Activated CD4-positive, alpha-beta T cell treated with anti-CD3 and anti-CD28 coated beads, Interleukin-2, amount 10 ng/mL, durations not matched to agents 24 days and 14 days (primary cell): ENCODE results near the gene SPINT2. TPM values are rescaled to one million over a fixed set of nuclear protein-coding genes. Genes with fewer than 3 reads are reported as not detected.

Experiments
- DNase-seq: peaks from one replicate; pipeline ENCODE4 v3.0.0; 2022
- H3K27ac Mint-ChIP-seq: one replicate; pipeline ENCODE4 v1.8.0; 2022; ENCODE audit warnings: mild to moderate bottlenecking, mixed read lengths
- H3K27me3 Mint-ChIP-seq: one replicate; pipeline ENCODE4 v1.8.0; 2022; ENCODE audit warnings: mixed read lengths
- H3K36me3 Mint-ChIP-seq: one replicate; pipeline ENCODE4 v1.8.0; 2022; ENCODE audit warnings: low read depth, mild to moderate bottlenecking, mixed read lengths
- H3K4me1 Mint-ChIP-seq: one replicate; pipeline ENCODE4 v1.8.0; 2021; ENCODE audit warnings: mixed read lengths
- H3K4me3 Mint-ChIP-seq: one replicate; pipeline ENCODE4 v1.8.0; 2022; ENCODE audit warnings: mild to moderate bottlenecking, moderate library complexity, mixed read lengths
- H3K9me3 Mint-ChIP-seq: one replicate; pipeline ENCODE4 v1.8.0; 2021; ENCODE audit warnings: mixed read lengths
- intact Hi-C: fragments of 100-400 bp; cut with micrococcal nuclease; formaldehyde crosslinking; loops from one replicate; pipeline ENCODE4 v1.15.1; 2023
- total RNA-seq: library from RNA; stranded (reverse); gene quantifications from 2 replicates; pipeline ENCODE4 v1.2.3, GENCODE V29; 2022

The SPINT2 gene
- total RNA-seq, 1 donor from 2014 or later, result 70.7 TPM

- Mint-ChIP-seq H3K4me3 (no peak overlapping the region), H3K27ac (no peak overlapping the region), H3K27me3 (no peaks in the 10 kb centered on the region), H3K4me1 (peaks cover 15% of the 10 kb centered on the region), H3K36me3 (peaks cover 2% of the 10 kb centered on the region), H3K9me3 (no peaks in the 10 kb centered on the region)
- DNase-seq, result no peak
- intact Hi-C loops, result no loop called here
These were observed 76.6 kb downstream of the SPINT2 start for GRCh38 chr19:38340927-38341326.

Other genes with a start within 250 kb of the SPINT2 start
- 1.8 and 2.0 TPM in 2 replicates for gene DPF1, start 40.4 kb upstream of the SPINT2 start, total RNA-seq
- gene PPP1R14A, start 8.2 kb upstream of the SPINT2 start, total RNA-seq, result 60.3 and 61.1 TPM in 2 replicates
- gene C19orf33, start 39.7 kb downstream of the SPINT2 start, total RNA-seq, result 0.52 TPM in 1 of 2 replicates, not detected in the other
- gene YIF1B, start 51.4 kb downstream of the SPINT2 start, total RNA-seq, result 83.4 and 84.7 TPM in 2 replicates
- 18.7 and 20.1 TPM in 2 replicates for gene KCNK6, start 55.3 kb downstream of the SPINT2 start, total RNA-seq
- gene CATSPERG, start 71.3 kb downstream of the SPINT2 start, total RNA-seq, result 3.4 and 3.7 TPM in 2 replicates
- gene PSMD8, start 110.0 kb downstream of the SPINT2 start, total RNA-seq, result 314 and 315 TPM in 2 replicates
- 0.47 and 1.0 TPM in 2 replicates for gene GGN, start 123.5 kb downstream of the SPINT2 start, total RNA-seq
- 2.9 and 3.0 TPM in 2 replicates for gene SPRED3, start 124.1 kb downstream of the SPINT2 start, total RNA-seq
- 25.3 and 30.4 TPM in 2 replicates for gene FAM98C, start 138.5 kb downstream of the SPINT2 start, total RNA-seq
- gene RASGRP4, start 161.6 kb downstream of the SPINT2 start, total RNA-seq, result 2.1 and 2.2 TPM in 2 replicates
- 3.6 and 4.0 TPM in 2 replicates for gene RYR1, start 169.1 kb downstream of the SPINT2 start, total RNA-seq